ENCODE measurements around the gene SIPA1L3. TPM values are rescaled to one million over a fixed set of nuclear protein-coding genes. Genes with fewer than 3 reads are reported as not detected.
A peak's percentile ranks its signal among the peaks of the same experiment; 100 is the strongest.

SIPA1L3 gene
- total and polyA plus RNA-seq, 9 of the 15 experiments (the other 6 are each of a cell fraction or from before 2014, with no cell fraction given) = 0.01 to 6.1 (median 2.5) TPM

GRCh38 chr19:38250821-38251563 lies 344.0 kb downstream of the SIPA1L3 start:
- FAIRE-seq (no peak), ATAC-seq (no peak), DNase-seq (ENCODE audit: extremely low read depth in 1 of 4, low spot score in 3 of 4) (no peak)
- ChIA-PET CTCF (ENCODE audit: low intra/inter-chr PET ratio) (no interaction called here), POLR2A (interaction anchor here (0.6 to 1.1 kb wide), 6 partner anchors 8 to 169 kb away, joined by 3 to 5 read pairs (median 4); partner anchors contain the start of gene PSMD8)
- Histone ChIP-seq H3K27me3 (ENCODE audit: control insufficient read depth in 2 of 2, insufficient read depth in 2 of 2, low read length in 2 of 2) (no peaks in the 10 kb centered on the region), H3K79me2 (ENCODE audit: control insufficient read depth, insufficient read depth, low read length) (peaks cover 37% of the 10 kb centered on the region), H3K4me2 (ENCODE audit: insufficient read depth, low read length) (no peak overlapping the region), H3K9me1 (ENCODE audit: control insufficient read depth, insufficient read depth, low read length) (no peaks in the 10 kb centered on the region), H4K20me1 (replicated peaks; ENCODE audit: control insufficient read depth, insufficient read depth, low read length) (no peaks in the 10 kb centered on the region), H3K9ac (ENCODE audit: insufficient read depth in 1 of 2, low read depth in 2 of 2, low read length in 2 of 2) (0 out of 4 replicates have a peak overlapping the region, but pooled peaks of 1 of the 2 experiments have one; percentile 29), H3K4me3 (no peak overlapping the region), H3K4me1 (replicated peaks in 1 of 2; ENCODE audit: control insufficient read depth in 2 of 2, insufficient read depth in 2 of 2, low read length in 2 of 2) (peaks cover 6 to 44% of the 10 kb centered on the region in 2 experiments; a peak in 4 of 5 replicates), H3K9me3 (replicated peaks; ENCODE audit: control insufficient read depth, insufficient read depth, low read depth, low read length) (no peaks in the 10 kb centered on the region), H3K27ac (ENCODE audit: extremely low read depth, low read depth, low read length) (no peak overlapping the region), H2AFZ (ENCODE audit: low read depth, low read length) (no peak overlapping the region), H3K36me3 (ENCODE audit: control insufficient read depth, insufficient read depth, low read length) (peaks cover 31% of the 10 kb centered on the region; the same call in 2 of the 3 replicates)
- intact Hi-C loops (cut with micrococcal nuclease) (no loop called here), in situ Hi-C loops (cut with MboI) (no loop called here)
- BruUV-seq (replicated peaks) = no TSS peak
- WGBS (ENCODE audit: insufficient coverage, low coverage, missing lambda C conversion rate) = 89% methylated on average over 12 of the region's 18 CpGs
- no peak for TF ChIP-seq ELK1 (CRISPR knock-in tag; IDR thresholded peaks at IDR 0.05)
- TF ChIP-seq POLR2AphosphoS5 (IDR thresholded peaks at IDR 0.05; ENCODE audit: control insufficient read depth, insufficient read depth, low read depth, low read length) = no peak
- TF ChIP-seq PBX2 (CRISPR knock-in tag; IDR thresholded peaks at IDR 0.05; ENCODE audit: low read depth) = no peak
- TF ChIP-seq PBX2 (tag; conservative IDR thresholded peaks at IDR 0.05; ENCODE audit: low read depth) = no peak
- TF ChIP-seq, protein P1, sequence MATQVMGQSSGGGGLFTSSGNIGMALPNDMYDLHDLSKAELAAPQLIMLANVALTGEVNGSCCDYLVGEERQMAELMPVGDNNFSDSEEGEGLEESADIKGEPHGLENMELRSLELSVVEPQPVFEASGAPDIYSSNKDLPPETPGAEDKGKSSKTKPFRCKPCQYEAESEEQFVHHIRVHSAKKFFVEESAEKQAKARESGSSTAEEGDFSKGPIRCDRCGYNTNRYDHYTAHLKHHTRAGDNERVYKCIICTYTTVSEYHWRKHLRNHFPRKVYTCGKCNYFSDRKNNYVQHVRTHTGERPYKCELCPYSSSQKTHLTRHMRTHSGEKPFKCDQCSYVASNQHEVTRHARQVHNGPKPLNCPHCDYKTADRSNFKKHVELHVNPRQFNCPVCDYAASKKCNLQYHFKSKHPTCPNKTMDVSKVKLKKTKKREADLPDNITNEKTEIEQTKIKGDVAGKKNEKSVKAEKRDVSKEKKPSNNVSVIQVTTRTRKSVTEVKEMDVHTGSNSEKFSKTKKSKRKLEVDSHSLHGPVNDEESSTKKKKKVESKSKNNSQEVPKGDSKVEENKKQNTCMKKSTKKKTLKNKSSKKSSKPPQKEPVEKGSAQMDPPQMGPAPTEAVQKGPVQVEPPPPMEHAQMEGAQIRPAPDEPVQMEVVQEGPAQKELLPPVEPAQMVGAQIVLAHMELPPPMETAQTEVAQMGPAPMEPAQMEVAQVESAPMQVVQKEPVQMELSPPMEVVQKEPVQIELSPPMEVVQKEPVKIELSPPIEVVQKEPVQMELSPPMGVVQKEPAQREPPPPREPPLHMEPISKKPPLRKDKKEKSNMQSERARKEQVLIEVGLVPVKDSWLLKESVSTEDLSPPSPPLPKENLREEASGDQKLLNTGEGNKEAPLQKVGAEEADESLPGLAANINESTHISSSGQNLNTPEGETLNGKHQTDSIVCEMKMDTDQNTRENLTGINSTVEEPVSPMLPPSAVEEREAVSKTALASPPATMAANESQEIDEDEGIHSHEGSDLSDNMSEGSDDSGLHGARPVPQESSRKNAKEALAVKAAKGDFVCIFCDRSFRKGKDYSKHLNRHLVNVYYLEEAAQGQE (IDR thresholded peaks at IDR 0.05; ENCODE audit: borderline replicate concordance) = no peak
- TF ChIP-seq, protein P1 (CRISPR knock-in tag; IDR thresholded peaks at IDR 0.05; ENCODE audit: low read depth) = no peak
- TF ChIP-seq DACH1 (IDR thresholded peaks at IDR 0.05; ENCODE audit: partially characterized antibody) = no peak
- TF ChIP-seq SMARCA5 (IDR thresholded peaks at IDR 0.05) = no peak
- no peak for TF ChIP-seq PCBP1 (IDR thresholded peaks at IDR 0.05; ENCODE audit: low read depth, low read length, poor library complexity, severe bottlenecking)

Data from K562 (cell line).